HL-60/S4 (cell line): ENCODE measurements around the gene RIN3.

Source experiments
- in situ Hi-C: fragments of 300-500 bp; cut with MboI; formaldehyde crosslinking; loops from 2 replicates; pipeline ENCODE4 v1.14.3; 2022; ENCODE audit warnings: low sequenced_read_pairs

The RIN3 gene

GRCh38 chr14:92552066-92552465 lies 38.5 kb downstream of the RIN3 start:
- in situ Hi-C loops, result no loop called here

GRCh38 chr14:92553438-92553837 lies 39.9 kb downstream of the RIN3 start:
- in situ Hi-C loops, result no loop called here

- in situ Hi-C loops, result no loop called here
Observed at GRCh38 chr14:92555465-92556111, 42.0 kb downstream of the RIN3 start.

- in situ Hi-C loops, result no loop called here
Observed at GRCh38 chr14:92556255-92556741, 42.7 kb downstream of the RIN3 start.

GRCh38 chr14:92556863-92557543 lies 43.4 kb downstream of the RIN3 start:
- in situ Hi-C loops, result no loop called here

GRCh38 chr14:92557544-92557912 lies 43.9 kb downstream of the RIN3 start:
- in situ Hi-C loops, result no loop called here

- in situ Hi-C loops, result no loop called here
Observed at GRCh38 chr14:92558319-92558718, 44.7 kb downstream of the RIN3 start.

GRCh38 chr14:92559486-92559885 lies 45.9 kb downstream of the RIN3 start:
- in situ Hi-C loops, result no loop called here

- in situ Hi-C loops, result no loop called here
Observed at GRCh38 chr14:92560106-92560865, 46.7 kb downstream of the RIN3 start.

- in situ Hi-C loops, result no loop called here
Observed at GRCh38 chr14:92561906-92562479, 48.4 kb downstream of the RIN3 start.

GRCh38 chr14:92563359-92563758 lies 49.8 kb downstream of the RIN3 start:
- in situ Hi-C loops, result no loop called here

GRCh38 chr14:92563765-92564285 lies 50.2 kb downstream of the RIN3 start:
- in situ Hi-C loops, result no loop called here

GRCh38 chr14:92564344-92565039 lies 50.9 kb downstream of the RIN3 start:
- in situ Hi-C loops, result no loop called here

- in situ Hi-C loops, result no loop called here
Observed at GRCh38 chr14:92565040-92565717, 51.6 kb downstream of the RIN3 start.

- in situ Hi-C loops, result no loop called here
Observed at GRCh38 chr14:92565718-92566115, 52.1 kb downstream of the RIN3 start.

- in situ Hi-C loops, result no loop called here
Observed at GRCh38 chr14:92567173-92567725, 53.7 kb downstream of the RIN3 start.

GRCh38 chr14:92568621-92569479 lies 55.3 kb downstream of the RIN3 start:
- in situ Hi-C loops, result no loop called here

- in situ Hi-C loops, result no loop called here
Observed at GRCh38 chr14:92570674-92571262, 57.2 kb downstream of the RIN3 start.
